Measurements from ENCODE around the gene SLC25A14. TPM values are rescaled to one million over a fixed set of nuclear protein-coding genes. Genes with fewer than 3 reads are reported as not detected.

SLC25A14 gene
- total and polyA plus RNA-seq, 2 donors (not counting 3 experiments of a cell fraction or from before 2014, with no cell fraction given), result 10.6 to 11.5 TPM

- peak; percentile 8 for FAIRE-seq
Observed at GRCh38 chrX:130415201-130415600, 75.5 kb downstream of the SLC25A14 start.

More at GRCh38 chrX:130415201-130415600, 75.5 kb downstream of the SLC25A14 start:
- H2AFZ ChIP-seq (ENCODE audit: low read depth, low read length), result no peak overlapping the region
- no peak overlapping the region for H3K9ac ChIP-seq (replicated peaks; ENCODE audit: extremely low read depth, insufficient read depth, low read length)
- no peaks in the 10 kb centered on the region for H3K9me1 ChIP-seq (replicated peaks; ENCODE audit: control insufficient read depth, extremely low read depth, insufficient read depth, low read length)
- ChIA-PET CTCF (no interaction called here), POLR2A (no interaction called here)
- H3K4me2 ChIP-seq (ENCODE audit: insufficient read depth, low read length), result no peak overlapping the region
- no peaks in the 10 kb centered on the region for H3K9me3 ChIP-seq (replicated peaks; ENCODE audit: control insufficient read depth, insufficient read depth, low read length)
- no peaks in the 10 kb centered on the region for H3K27me3 ChIP-seq (ENCODE audit: control insufficient read depth in 2 of 2, insufficient read depth in 2 of 2, low read length in 2 of 2)
- no TSS peak for BruUV-seq (replicated peaks)
- no peaks in the 10 kb centered on the region for H3K4me1 ChIP-seq (ENCODE audit: control insufficient read depth, extremely low read depth, insufficient read depth, low read length)
- no peak overlapping the region for H3K4me3 ChIP-seq (replicated peaks in 1 of 3; ENCODE audit: insufficient read depth in 1 of 3, low read depth in 1 of 3, low read length in 3 of 3)
- intact Hi-C loops (cut with micrococcal nuclease), result no loop called here
- no peaks in the 10 kb centered on the region for H4K20me1 ChIP-seq (replicated peaks; ENCODE audit: control insufficient read depth, extremely low read depth, insufficient read depth, low read length)
- dilution Hi-C loops (cut with MboI; ENCODE audit: extremely low pct_ligation_motif_present, low sequenced_read_pairs), result no loop called here
- TF ChIP-seq EZH2 (IDR thresholded peaks at IDR 0.05; ENCODE audit: borderline replicate concordance, low read depth, low read length, severe bottlenecking) (no peak), POLR2A (IDR thresholded peaks at IDR 0.05; ENCODE audit: low read depth, low read length) (no peak), FOS (IDR thresholded peaks at IDR 0.05; ENCODE audit: borderline replicate concordance, insufficient read depth, low read length) (no peak), MYC (IDR thresholded peaks at IDR 0.05; ENCODE audit: low read depth, low read length) (no peak), JUN (IDR thresholded peaks at IDR 0.05; ENCODE audit: borderline replicate concordance, insufficient read depth, insufficient read length, low read depth) (no peak), GATA2 (IDR thresholded peaks at IDR 0.05; ENCODE audit: insufficient read depth, insufficient read length, low read depth, low read length) (no peak), MAX (IDR thresholded peaks at IDR 0.05; ENCODE audit: insufficient read depth, insufficient read length) (no peak), CTCF (IDR thresholded peaks at IDR 0.05; ENCODE audit: extremely low read depth in 1 of 2, insufficient read depth in 1 of 2, low read depth in 1 of 2, low read length in 2 of 2) (no peak), POLR2AphosphoS5 (IDR thresholded peaks at IDR 0.05; ENCODE audit: insufficient read depth, low read depth, low read length) (no peak)
- H3K79me2 ChIP-seq (ENCODE audit: control insufficient read depth, insufficient read depth, low read length), result no peaks in the 10 kb centered on the region
- H3K27ac ChIP-seq (ENCODE audit: insufficient read depth, low read depth, low read length), result no peak overlapping the region
- no peak for DNase-seq (ENCODE audit: low read depth, low spot score)
- H3K36me3 ChIP-seq (ENCODE audit: control insufficient read depth in 2 of 2, extremely low read depth in 1 of 2, insufficient read depth in 2 of 2, low read length in 2 of 2), result no peaks in the 10 kb centered on the region

Data from endothelial cell of umbilical vein (primary cell).